T-helper 22 cell (primary cell): Measurements from ENCODE around the gene TNFRSF4.
"Not testable (repeated sequence)": the region's sequence is repeated elsewhere in the genome, so short reads cannot be mapped to it uniquely, and the experiment has no call there.

Experiments
- DNase-seq: peaks from one replicate; pipeline ENCODE4 v3.0.0-alpha.2; 2020; ENCODE audit warnings: low read depth

TNFRSF4 gene

GRCh38 chr1:1202831-1203560 is 11.0 kb downstream of the TNFRSF4 start:
- DNase-seq = no peak

GRCh38 chr1:1200876-1201810 is 12.8 kb downstream of the TNFRSF4 start:
- peak; percentile 87 for DNase-seq

- no peak for DNase-seq
Observed at GRCh38 chr1:1199961-1200875, 13.7 kb downstream of the TNFRSF4 start.

- no peak for DNase-seq
Observed at GRCh38 chr1:1199141-1199960, 14.6 kb downstream of the TNFRSF4 start.

- DNase-seq = no peak
Observed at GRCh38 chr1:1198423-1199140, 15.4 kb downstream of the TNFRSF4 start.

- DNase-seq = no peak
Observed at GRCh38 chr1:1197551-1198422, 16.2 kb downstream of the TNFRSF4 start.

- DNase-seq = no peak
Observed at GRCh38 chr1:1197188-1197500, 16.8 kb downstream of the TNFRSF4 start.

GRCh38 chr1:1196431-1197187 is 17.3 kb downstream of the TNFRSF4 start:
- no peak for DNase-seq

GRCh38 chr1:1195726-1196125 is 18.2 kb downstream of the TNFRSF4 start:
- DNase-seq = not testable (repeated sequence)

- DNase-seq = no peak
Observed at GRCh38 chr1:1194723-1195122, 19.2 kb downstream of the TNFRSF4 start.

GRCh38 chr1:1191734-1192133 is 22.2 kb downstream of the TNFRSF4 start:
- DNase-seq = no peak

GRCh38 chr1:1189111-1189510 is 24.8 kb downstream of the TNFRSF4 start:
- no peak for DNase-seq

GRCh38 chr1:1187938-1188337 is 26.0 kb downstream of the TNFRSF4 start:
- DNase-seq = no peak

GRCh38 chr1:1185101-1185765 is 28.7 kb downstream of the TNFRSF4 start:
- DNase-seq = no peak

GRCh38 chr1:1183833-1184775 is 29.8 kb downstream of the TNFRSF4 start:
- DNase-seq = no peak

GRCh38 chr1:1183221-1183747 is 30.7 kb downstream of the TNFRSF4 start:
- DNase-seq = no peak
